ENCODE measurements around the gene RBFOX2. TPM values are rescaled to one million over a fixed set of nuclear protein-coding genes. Genes with fewer than 3 reads are reported as not detected.

The RBFOX2 gene
- total and polyA plus RNA-seq, 10 donors, result 2.6 to 39.6 (median 31.8) TPM

DNA sequence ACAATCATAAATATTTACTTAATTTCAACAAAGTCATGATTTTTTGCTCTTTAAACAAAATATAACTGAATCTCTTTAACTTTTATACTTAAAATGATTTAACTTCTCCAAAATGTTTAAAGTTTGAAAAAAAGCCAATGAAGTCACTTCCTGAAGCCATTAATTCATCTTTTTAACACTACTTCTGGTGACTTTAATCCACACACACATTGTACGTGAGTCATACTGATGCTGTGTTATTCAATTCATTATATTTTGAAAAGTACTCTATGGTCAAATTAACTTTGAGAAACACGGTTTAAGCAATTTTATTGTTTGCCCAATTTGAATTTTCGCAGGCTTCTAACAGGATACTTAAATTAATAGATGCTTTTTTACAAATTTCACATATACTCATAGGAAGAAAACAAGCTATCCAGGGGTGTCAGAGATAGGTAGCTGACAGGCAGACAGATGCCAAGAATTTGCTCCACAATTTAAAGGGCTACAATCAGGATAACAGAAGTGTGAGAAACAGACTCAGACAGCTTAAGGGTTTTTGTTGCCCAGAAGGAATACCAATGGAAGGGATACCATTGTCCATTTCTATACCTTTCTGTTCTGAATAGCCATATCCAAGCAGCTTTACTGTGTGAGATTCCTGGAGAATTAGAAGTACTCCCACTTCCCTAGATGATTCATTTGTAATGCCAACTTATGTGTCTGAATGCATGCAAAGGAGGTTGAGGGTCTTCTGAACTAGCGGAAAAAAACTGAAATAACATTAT, 118.4 kb downstream of the RBFOX2 start:
- Histone ChIP-seq H3K27me3 (replicated peaks in 1 of 7) (peaks cover 0 to 12% (median 0%) of the 10 kb centered on the region in 7 donors), H3K4me3 (no peak overlapping the region), H3K9me3 (no peaks in the 10 kb centered on the region), H3K4me1 (peaks cover 4 to 31% (median 22%) of the 10 kb centered on the region in 6 donors), H3K36me3 (no peaks in the 10 kb centered on the region), H3K27ac (no peak overlapping the region)
- TF ChIP-seq, protein P1, sequence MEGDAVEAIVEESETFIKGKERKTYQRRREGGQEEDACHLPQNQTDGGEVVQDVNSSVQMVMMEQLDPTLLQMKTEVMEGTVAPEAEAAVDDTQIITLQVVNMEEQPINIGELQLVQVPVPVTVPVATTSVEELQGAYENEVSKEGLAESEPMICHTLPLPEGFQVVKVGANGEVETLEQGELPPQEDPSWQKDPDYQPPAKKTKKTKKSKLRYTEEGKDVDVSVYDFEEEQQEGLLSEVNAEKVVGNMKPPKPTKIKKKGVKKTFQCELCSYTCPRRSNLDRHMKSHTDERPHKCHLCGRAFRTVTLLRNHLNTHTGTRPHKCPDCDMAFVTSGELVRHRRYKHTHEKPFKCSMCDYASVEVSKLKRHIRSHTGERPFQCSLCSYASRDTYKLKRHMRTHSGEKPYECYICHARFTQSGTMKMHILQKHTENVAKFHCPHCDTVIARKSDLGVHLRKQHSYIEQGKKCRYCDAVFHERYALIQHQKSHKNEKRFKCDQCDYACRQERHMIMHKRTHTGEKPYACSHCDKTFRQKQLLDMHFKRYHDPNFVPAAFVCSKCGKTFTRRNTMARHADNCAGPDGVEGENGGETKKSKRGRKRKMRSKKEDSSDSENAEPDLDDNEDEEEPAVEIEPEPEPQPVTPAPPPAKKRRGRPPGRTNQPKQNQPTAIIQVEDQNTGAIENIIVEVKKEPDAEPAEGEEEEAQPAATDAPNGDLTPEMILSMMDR (IDR thresholded peaks at IDR 0.05 in 8 of 11, conservative IDR thresholded peaks at IDR 0.05 in 3 of 11), result no peak
- no peak for TF ChIP-seq POLR2AphosphoS5 (IDR thresholded peaks at IDR 0.05)
- TF ChIP-seq POLR2A (IDR thresholded peaks at IDR 0.05), result no peak
- intact Hi-C loops (cut with DNase I; ENCODE audit: low total_unique reads), result no loop called here
- WGBS, 5 donors, result 62 to 76% (median 72%) methylated on average over 4 of the region's 4 CpGs
- no peak for DNase-seq

- Histone ChIP-seq H3K4me3 (no peak overlapping the region), H3K27me3 (replicated peaks in 1 of 7) (peaks cover 0 to 4% (median 0%) of the 10 kb centered on the region in 7 donors), H3K4me1 (peaks cover 0 to 14% (median 1%) of the 10 kb centered on the region in 6 donors), H3K27ac (no peak overlapping the region), H3K9me3 (no peaks in the 10 kb centered on the region), H3K36me3 (no peaks in the 10 kb centered on the region)
- no peak for DNase-seq
- WGBS, 5 donors, result 93 to 98% (median 94%) methylated on average over 1 of the region's 1 CpG
- TF ChIP-seq POLR2A (IDR thresholded peaks at IDR 0.05), result no peak
- TF ChIP-seq, protein P1 (IDR thresholded peaks at IDR 0.05 in 8 of 11, conservative IDR thresholded peaks at IDR 0.05 in 3 of 11), result no peak
- intact Hi-C loops (cut with DNase I; ENCODE audit: low total_unique reads), result no loop called here
Observed at GRCh38 chr22:35905894-35906293, 122.7 kb downstream of the RBFOX2 start.

GRCh38 chr22:35904752-35905151, 123.9 kb downstream of the RBFOX2 start:
- H3K36me3 ChIP-seq, result no peaks in the 10 kb centered on the region
- no peak for DNase-seq
- no peak overlapping the region for H3K4me3 ChIP-seq
- H3K4me1 ChIP-seq, result peaks cover 0 to 23% (median 8%) of the 10 kb centered on the region in 6 donors
- TF ChIP-seq, protein P1 (IDR thresholded peaks at IDR 0.05 in 8 of 11, conservative IDR thresholded peaks at IDR 0.05 in 3 of 11), result no peak
- TF ChIP-seq POLR2A (IDR thresholded peaks at IDR 0.05) (no peak), POLR2AphosphoS5 (IDR thresholded peaks at IDR 0.05) (no peak)
- no peaks in the 10 kb centered on the region for H3K9me3 ChIP-seq
- H3K27ac ChIP-seq, result no peak overlapping the region
- WGBS, 5 donors, result 79 to 90% (median 88%) methylated on average over 6 of the region's 6 CpGs
- intact Hi-C loops (cut with DNase I; ENCODE audit: low total_unique reads), result no loop called here
- peaks cover 0 to 4% (median 0%) of the 10 kb centered on the region in 7 donors for H3K27me3 ChIP-seq (replicated peaks in 1 of 7)

DNA sequence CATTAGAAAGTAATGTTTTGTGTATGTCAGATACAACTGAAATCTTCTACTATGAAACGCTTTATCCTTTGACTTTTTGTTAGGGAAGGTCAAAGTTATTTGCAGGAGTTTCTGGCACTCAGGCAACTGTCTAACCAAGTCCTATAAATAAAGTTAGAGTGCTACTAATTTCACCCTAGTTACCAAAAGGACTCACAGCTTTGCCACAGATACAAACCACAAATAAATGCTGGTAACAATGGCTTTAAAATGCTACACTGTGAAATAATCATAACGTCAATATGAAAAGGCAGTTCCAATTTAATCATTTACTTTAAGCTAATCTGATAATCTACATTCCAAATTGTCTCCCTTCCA, 124.3 kb downstream of the RBFOX2 start:
- Histone ChIP-seq H3K9me3 (no peaks in the 10 kb centered on the region), H3K4me3 (no peak overlapping the region), H3K27ac (no peak overlapping the region), H3K36me3 (no peaks in the 10 kb centered on the region), H3K4me1 (peaks cover 0 to 23% (median 8%) of the 10 kb centered on the region in 6 donors), H3K27me3 (replicated peaks in 1 of 7) (peaks cover 0 to 4% (median 0%) of the 10 kb centered on the region in 7 donors)
- WGBS, 5 donors, result 60 to 72% (median 67%) methylated on average over 2 of the region's 2 CpGs
- intact Hi-C loops (cut with DNase I; ENCODE audit: low total_unique reads), result no loop called here
- DNase-seq, result no peak
- TF ChIP-seq, protein P1 (IDR thresholded peaks at IDR 0.05 in 8 of 11, conservative IDR thresholded peaks at IDR 0.05 in 3 of 11), result no peak
- TF ChIP-seq POLR2A (IDR thresholded peaks at IDR 0.05) (no peak), POLR2AphosphoS5 (IDR thresholded peaks at IDR 0.05) (no peak)
